Endodermal cell (in vitro differentiated cells): ENCODE measurements around the gene ELL2. TPM values are rescaled to one million over a fixed set of nuclear protein-coding genes. Genes with fewer than 3 reads are reported as not detected.
"Not testable (repeated sequence)": the region's sequence is repeated elsewhere in the genome, so short reads cannot be mapped to it uniquely, and the experiment has no call there.

Experiments
- DNase-seq: peaks from one replicate; pipeline ENCODE4 v3.0.0-alpha.2; 2017
- H3K27ac ChIP-seq: 2 replicates; pipeline ENCODE4 v1.5.1; 2013; ENCODE audit warnings: mild to moderate bottlenecking, low read depth, low read length, moderate library complexity
- H3K27me3 ChIP-seq: 2 replicates; pipeline ENCODE4 v1.6.1; 2013; ENCODE audit warnings: mild to moderate bottlenecking, low read length, moderate library complexity; ENCODE audit not compliant: insufficient read depth, control insufficient read depth, poor library complexity, severe bottlenecking
- H3K36me3 ChIP-seq: 2 replicates; pipeline ENCODE4 v1.7.0; 2013; ENCODE audit warnings: mild to moderate bottlenecking, low read length, moderate library complexity; ENCODE audit not compliant: control insufficient read depth, insufficient read depth
- H3K4me1 ChIP-seq: one replicate; pipeline ENCODE4 v1.7.0; 2013; ENCODE audit warnings: low read length; ENCODE audit not compliant: control insufficient read depth, insufficient read depth
- H3K4me3 ChIP-seq: 2 replicates; pipeline ENCODE4 v1.5.1; 2013; ENCODE audit warnings: mild to moderate bottlenecking, low read length, moderate library complexity
- H3K9ac ChIP-seq: 2 replicates; pipeline ENCODE4 v1.6.1; 2013; ENCODE audit warnings: mild to moderate bottlenecking, low read length, moderate library complexity; ENCODE audit not compliant: poor library complexity, severe bottlenecking; ENCODE audit errors: extremely low read depth
- H3K9me3 ChIP-seq: 2 replicates; pipeline ENCODE4 v1.6.1; 2013; ENCODE audit warnings: mild to moderate bottlenecking, low read length, moderate library complexity; ENCODE audit not compliant: control insufficient read depth
- H3K27ac Mint-ChIP-seq: 2 replicates; pipeline ENCODE4 v1.8.0; 2020; ENCODE audit warnings: mixed read lengths
- H3K27me3 Mint-ChIP-seq: 2 replicates; pipeline ENCODE4 v1.8.0; 2021; ENCODE audit warnings: mild to moderate bottlenecking, mixed read lengths; ENCODE audit not compliant: insufficient read depth
- H3K36me3 Mint-ChIP-seq: 2 replicates; pipeline ENCODE4 v1.8.0; 2020; ENCODE audit warnings: low read depth, mixed read lengths
- H3K4me1 Mint-ChIP-seq: 2 replicates; pipeline ENCODE4 v1.8.0; 2020; ENCODE audit warnings: mixed read lengths
- H3K4me3 Mint-ChIP-seq: 2 replicates; pipeline ENCODE4 v1.8.0; 2020; ENCODE audit warnings: mild to moderate bottlenecking, moderate library complexity, mixed read lengths
- H3K9me3 Mint-ChIP-seq: 2 replicates; pipeline ENCODE4 v1.8.0; 2020; ENCODE audit warnings: mild to moderate bottlenecking, mixed read lengths
- CTCF ChIP-seq: fragments of 200-600 bp; sonication (generic); conservative IDR thresholded peaks from 2 replicates; pipeline ENCODE4 v1.5.0; 2021; ENCODE audit warnings: antibody characterized with exemption, mild to moderate bottlenecking
- WGBS, 2 experiments: methylation state at CpG; one replicate each; pipeline versions ENCODE4 v1.1.5 to v1.1.7; 2013; ENCODE audit warnings: missing lambda C conversion rate in 2 of 2, mixed read lengths in 1 of 2; ENCODE audit not compliant: insufficient coverage in 1 of 2, insufficient read length in 1 of 2; 5-methylcytosine and 5-hydroxymethylcytosine counted together
- total RNA-seq, 2 donors: library from RNA; stranded (reverse); fragmentation: NEBNext Ultra II Directional in 1 of 2; extraction: Animal tissue kit (Norgen Biotek cat#: 25700) in 1 of 2; gene quantifications; 2 replicates in 1 of 2; 3 replicates in 1 of 2; pipeline ENCODE4 v1.2.1, GENCODE V29; 2021

Gene ELL2
- total RNA-seq, 2 donors from 2014 or later: 28.6 to 44.1 TPM

- H3K36me3 ChIP-seq: no peaks in the 10 kb centered on the region
- no peak for TF ChIP-seq CTCF
- no peak overlapping the region for H3K4me3 Mint-ChIP-seq
- H3K4me1 Mint-ChIP-seq: peaks cover 3% of the 10 kb centered on the region
- no peak overlapping the region for H3K27ac ChIP-seq
- no peaks in the 10 kb centered on the region for H3K4me1 ChIP-seq
- no peaks in the 10 kb centered on the region for H3K9me3 ChIP-seq
- DNase-seq: no peak
- H3K9me3 Mint-ChIP-seq: no peaks in the 10 kb centered on the region
- WGBS, 2 experiments: 90 to 95% methylated on average over 2 to 4 of the region's 5 CpGs
- H3K27ac Mint-ChIP-seq: no peak overlapping the region
- H3K27me3 Mint-ChIP-seq: no peaks in the 10 kb centered on the region
- H3K9ac ChIP-seq: no peak overlapping the region
- H3K36me3 Mint-ChIP-seq: no peaks in the 10 kb centered on the region
- no peaks in the 10 kb centered on the region for H3K27me3 ChIP-seq
- no peak overlapping the region for H3K4me3 ChIP-seq
These were observed 124.2 kb downstream of the ELL2 start for GRCh38 chr5:95837492-95837891.

- not testable (repeated sequence) for H3K27me3 Mint-ChIP-seq, H3K27me3 ChIP-seq, H3K9me3 Mint-ChIP-seq, H3K36me3 ChIP-seq, H3K27ac Mint-ChIP-seq, DNase-seq, H3K27ac ChIP-seq, H3K4me3 Mint-ChIP-seq, H3K36me3 Mint-ChIP-seq, H3K4me1 Mint-ChIP-seq, H3K9ac ChIP-seq, H3K9me3 ChIP-seq, H3K4me1 ChIP-seq, H3K4me3 ChIP-seq
- 87 to 99% methylated on average over 3 to 4 of the region's 4 CpGs for WGBS, 2 experiments
These were observed 124.7 kb downstream of the ELL2 start for GRCh38 chr5:95836971-95837370.

GRCh38 chr5:95836544-95836943 is 125.1 kb downstream of the ELL2 start:
- no peaks in the 10 kb centered on the region for H3K36me3 Mint-ChIP-seq
- no peaks in the 10 kb centered on the region for H3K27me3 Mint-ChIP-seq
- no peak for DNase-seq
- WGBS, 2 experiments: 90 to 93% methylated on average over 1 of the region's 1 CpG
- Histone ChIP-seq H3K36me3 (no peaks in the 10 kb centered on the region), H3K27me3 (no peaks in the 10 kb centered on the region), H3K9me3 (no peaks in the 10 kb centered on the region), H3K27ac (no peak overlapping the region), H3K9ac (no peak overlapping the region), H3K4me1 (no peaks in the 10 kb centered on the region), H3K4me3 (no peak overlapping the region)
- H3K9me3 Mint-ChIP-seq: no peaks in the 10 kb centered on the region
- peaks cover 3% of the 10 kb centered on the region for H3K4me1 Mint-ChIP-seq
- H3K4me3 Mint-ChIP-seq: no peak overlapping the region
- H3K27ac Mint-ChIP-seq: no peak overlapping the region
- TF ChIP-seq CTCF: no peak

DNA sequence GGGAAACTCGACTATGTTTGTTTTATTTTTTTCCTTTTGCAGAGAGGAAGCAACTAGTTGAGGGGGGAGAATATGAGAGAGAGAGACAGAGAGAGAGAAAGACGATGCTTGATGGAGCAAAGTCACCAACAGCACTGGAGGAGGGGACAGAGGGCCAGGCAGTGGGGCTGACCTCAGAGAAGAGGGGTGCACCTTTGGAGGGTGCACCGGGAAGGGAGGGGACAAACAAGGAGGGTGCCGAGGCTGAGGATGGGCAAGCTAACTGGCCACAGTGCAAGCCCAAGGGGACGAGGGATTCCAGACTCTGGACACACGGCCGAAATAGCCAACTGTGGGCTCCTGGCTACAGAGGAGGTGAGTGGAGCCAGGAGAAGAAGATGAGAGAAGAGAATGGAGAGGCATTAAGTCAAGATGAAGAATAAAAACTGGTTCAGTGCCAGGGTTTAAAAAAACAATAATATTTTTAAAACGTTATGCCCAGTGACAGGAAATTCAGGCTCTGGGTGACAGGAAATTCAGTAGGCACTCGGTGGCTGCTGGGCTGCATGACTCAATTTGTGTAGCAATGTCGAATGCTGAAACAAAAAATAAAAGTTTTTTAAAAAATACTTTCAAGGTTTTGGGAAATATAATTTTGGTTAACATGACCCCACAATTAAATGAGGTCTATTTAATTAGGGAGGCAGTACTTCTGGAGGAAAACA is 125.8 kb downstream of the ELL2 start:
- no peak overlapping the region for H3K9ac ChIP-seq
- Mint-ChIP-seq H3K9me3 (no peaks in the 10 kb centered on the region), H3K27ac (no peak overlapping the region), H3K36me3 (no peaks in the 10 kb centered on the region), H3K4me3 (no peak overlapping the region), H3K4me1 (peaks cover 3% of the 10 kb centered on the region), H3K27me3 (no peaks in the 10 kb centered on the region)
- no peak overlapping the region for H3K27ac ChIP-seq
- TF ChIP-seq CTCF: no peak
- H3K36me3 ChIP-seq: no peaks in the 10 kb centered on the region
- no peak for DNase-seq
- H3K4me3 ChIP-seq: no peak overlapping the region
- no peaks in the 10 kb centered on the region for H3K4me1 ChIP-seq
- H3K9me3 ChIP-seq: no peaks in the 10 kb centered on the region
- WGBS, 2 experiments: 90 to 92% methylated on average over 5 to 10 of the region's 10 CpGs
- no peaks in the 10 kb centered on the region for H3K27me3 ChIP-seq
